Spinal cord (tissue), 10 donors: Measurements from ENCODE around the gene CDC42SE2. TPM values are rescaled to one million over a fixed set of nuclear protein-coding genes. Genes with fewer than 3 reads are reported as not detected.
"Not testable (repeated sequence)": the region's sequence is repeated elsewhere in the genome, so short reads cannot be mapped to it uniquely, and the experiment has no call there.

Experiments used
- DNase-seq, 6 donors: peaks; one replicate each; pipeline versions ENCODE4 v3.0.0 to v3.0.0-alpha.2; 2013 to 2015; ENCODE audit warnings: low spot score in 6 of 6, low read depth in 4 of 6
- H3K27ac ChIP-seq: one replicate; pipeline ENCODE4 v1.5.1; 2013; ENCODE audit warnings: low read depth, low read length, control low read depth
- H3K27me3 ChIP-seq: one replicate; pipeline ENCODE4 v1.6.1; 2013; ENCODE audit warnings: low read length; ENCODE audit not compliant: control insufficient read depth, insufficient read depth
- H3K36me3 ChIP-seq: one replicate; pipeline ENCODE4 v1.6.1; 2013; ENCODE audit warnings: low read length; ENCODE audit not compliant: control insufficient read depth, insufficient read depth
- H3K4me1 ChIP-seq: one replicate; pipeline ENCODE4 v1.6.1; 2013; ENCODE audit warnings: low read length; ENCODE audit not compliant: control insufficient read depth, insufficient read depth
- H3K4me3 ChIP-seq: one replicate; pipeline ENCODE4 v1.5.1; 2013; ENCODE audit warnings: low read depth, low read length, control low read depth
- H3K9me3 ChIP-seq: one replicate; pipeline ENCODE4 v1.6.1; 2013; ENCODE audit warnings: low read length; ENCODE audit not compliant: control insufficient read depth, insufficient read depth
- WGBS: methylation state at CpG from one replicate; pipeline ENCODE4 v1.1.5; 2013; ENCODE audit warnings: missing lambda C conversion rate; ENCODE audit not compliant: insufficient coverage; 5-methylcytosine and 5-hydroxymethylcytosine counted together
- polyA plus RNA-seq, 2 donors: library from polyadenylated mRNA; unstranded; fragments of 120-200 nt; gene quantifications; one replicate each; pipeline ENCODE4 v1.2.1, GENCODE V29; 2013; ENCODE audit not compliant: insufficient read length in 2 of 2
- total RNA-seq, 2 donors: library from RNA; depleted of rRNA in 1 of 2; stranded (reverse); fragments of 120-200 nt in 1 of 2; fragments of >200 nt in 1 of 2; gene quantifications; one replicate each; pipeline versions ENCODE4 v1.2.3 to v1.2.4, GENCODE V29; 2013 to 2014
- donor health status: healthy.

Gene CDC42SE2
- total and polyA plus RNA-seq, 4 donors, result 35.1 to 89.5 (median 52.9) TPM

GRCh38 chr5:131324303-131324702 lies 60.5 kb downstream of the CDC42SE2 start:
- WGBS, result no CpG with 5 or more reads among the region's 1 CpG
- no peaks in the 10 kb centered on the region for H3K27me3 ChIP-seq
- peak; percentile 47 to 89 (median 60) for DNase-seq
- H3K36me3 ChIP-seq, result no peaks in the 10 kb centered on the region
- H3K27ac ChIP-seq, result peak overlapping the region; percentile 31
- peaks cover 4% of the 10 kb centered on the region for H3K4me1 ChIP-seq
- H3K4me3 ChIP-seq, result no peak overlapping the region
- H3K9me3 ChIP-seq, result no peaks in the 10 kb centered on the region

DNA sequence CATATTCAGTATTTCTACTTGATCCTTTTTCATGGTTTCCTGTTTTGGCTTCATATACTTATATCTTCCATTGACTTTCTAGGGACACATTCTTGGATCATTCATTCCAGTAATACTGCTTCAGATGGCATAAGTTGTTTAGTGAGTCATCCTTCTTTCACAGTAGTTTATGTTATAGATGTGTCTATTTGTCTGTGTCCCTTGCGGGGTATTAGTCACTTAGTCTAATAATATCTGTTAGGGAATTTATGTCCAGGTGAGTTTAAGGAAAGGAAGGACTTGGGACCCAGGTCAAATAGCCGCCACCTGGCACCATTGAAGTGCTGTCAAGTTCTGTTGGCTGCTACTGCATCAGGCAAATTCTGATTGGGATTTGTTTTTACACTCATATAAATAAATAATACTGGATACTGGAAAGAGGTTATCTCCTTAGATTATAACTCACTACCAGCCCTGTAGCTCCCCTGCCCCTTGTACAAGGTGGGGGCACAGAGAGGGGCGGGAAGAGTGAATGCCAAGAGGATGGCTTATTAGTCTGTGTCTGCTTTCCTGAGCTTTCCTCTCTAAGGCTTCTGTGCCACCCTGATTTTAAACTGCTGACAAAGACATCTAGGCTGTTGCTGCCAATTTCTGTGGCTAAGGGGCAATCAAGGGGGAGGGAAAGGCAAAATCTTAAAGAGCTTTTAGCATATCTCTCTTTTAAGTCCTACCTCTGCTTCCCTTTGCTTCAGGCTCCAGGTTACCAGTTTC lies 64.9 kb downstream of the CDC42SE2 start:
- Histone ChIP-seq H3K27me3 (no peaks in the 10 kb centered on the region), H3K4me3 (no peak overlapping the region), H3K36me3 (no peaks in the 10 kb centered on the region), H3K27ac (no peak overlapping the region), H3K4me1 (peaks cover 4% of the 10 kb centered on the region), H3K9me3 (no peaks in the 10 kb centered on the region)
- no CpG with 5 or more reads among the region's 3 CpGs for WGBS
- DNase-seq, result peak in 1 of 6 donors; percentile 39

DNA sequence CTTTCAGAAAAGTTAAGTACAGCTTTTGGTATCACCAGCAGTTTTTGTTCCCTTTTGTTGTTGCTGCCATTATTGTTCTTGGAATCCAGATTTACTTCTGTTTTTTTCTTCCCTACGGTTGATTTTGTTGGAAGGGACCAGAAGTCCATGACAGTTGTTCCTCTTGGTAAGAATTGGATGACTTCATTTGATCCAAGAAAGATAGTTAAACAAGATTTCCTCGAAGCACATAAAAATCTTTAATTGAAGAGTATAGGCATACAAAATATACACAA lies 65.4 kb downstream of the CDC42SE2 start:
- Histone ChIP-seq H3K4me1 (peaks cover 4% of the 10 kb centered on the region), H3K9me3 (no peaks in the 10 kb centered on the region), H3K27me3 (no peaks in the 10 kb centered on the region), H3K27ac (no peak overlapping the region), H3K4me3 (no peak overlapping the region), H3K36me3 (no peaks in the 10 kb centered on the region)
- WGBS, result no CpG with 5 or more reads among the region's 2 CpGs
- no peak for DNase-seq

DNA sequence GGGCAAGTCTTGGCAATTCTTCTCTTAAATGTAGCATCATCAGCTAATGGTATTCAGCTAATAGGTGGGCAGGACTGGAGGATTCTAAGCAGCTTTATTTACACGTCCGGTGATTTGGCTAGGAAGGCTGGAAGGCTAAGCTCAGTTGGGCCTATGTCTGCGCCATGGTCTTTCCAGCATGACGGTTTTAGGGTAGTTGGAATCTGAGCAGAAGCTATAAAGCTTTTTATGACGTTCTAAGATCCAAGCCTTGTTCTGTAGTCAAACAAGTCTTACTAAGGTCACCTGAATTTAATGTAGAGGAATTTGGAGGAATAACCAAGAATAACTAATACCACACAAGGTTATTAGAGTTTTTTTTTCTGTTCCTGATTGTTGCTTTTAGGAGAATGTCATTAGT lies 66.2 kb downstream of the CDC42SE2 start:
- Histone ChIP-seq H3K27me3 (no peaks in the 10 kb centered on the region), H3K27ac (no peak overlapping the region), H3K4me3 (no peak overlapping the region), H3K36me3 (no peaks in the 10 kb centered on the region), H3K9me3 (no peaks in the 10 kb centered on the region), H3K4me1 (peaks cover 4% of the 10 kb centered on the region)
- WGBS, result 100% methylated on average over 2 of the region's 5 CpGs
- DNase-seq, result no peak

DNA sequence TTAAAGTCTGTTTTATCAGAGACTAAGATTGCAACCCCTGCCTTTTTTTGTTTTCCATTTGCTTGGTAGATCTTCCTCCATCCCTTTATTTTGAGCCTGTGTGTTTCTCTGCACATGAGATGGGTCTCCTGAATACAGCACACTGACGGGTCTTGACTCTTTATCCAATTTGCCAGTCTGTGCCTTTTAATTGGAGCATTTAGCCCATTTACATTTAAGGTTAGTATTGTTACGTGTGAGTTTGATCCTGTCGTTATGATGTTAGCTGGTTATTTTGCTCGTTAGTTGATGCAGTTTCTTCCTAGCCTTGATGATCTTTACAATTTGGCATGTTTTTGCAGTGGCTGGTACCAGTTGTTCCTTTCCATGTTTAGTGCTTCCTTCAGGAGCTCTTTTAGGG lies 71.9 kb downstream of the CDC42SE2 start:
- no CpG with 5 or more reads among the region's 4 CpGs for WGBS

DNA sequence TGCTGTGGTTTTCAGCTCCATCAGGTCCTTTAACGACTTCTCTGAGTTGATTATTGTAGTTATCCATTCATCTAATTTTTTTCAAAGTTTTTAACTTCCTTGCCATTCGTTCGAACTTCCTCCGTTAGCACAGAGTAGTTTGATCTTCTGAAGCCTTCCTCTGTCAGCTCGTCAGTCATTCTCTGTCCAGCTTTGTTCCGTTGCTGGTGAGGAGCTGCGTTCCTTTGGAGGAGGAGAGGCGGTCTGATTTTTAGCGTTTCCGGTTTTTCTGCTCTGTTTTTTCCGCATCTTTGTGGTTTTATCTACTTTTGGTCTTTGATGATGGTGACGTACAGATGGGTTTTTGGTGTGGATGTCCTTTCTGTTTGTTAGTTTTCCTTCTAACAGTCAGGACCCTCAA lies 72.9 kb downstream of the CDC42SE2 start:
- WGBS, result 93% methylated on average over 3 of the region's 12 CpGs
- H3K36me3 ChIP-seq, H3K4me3 ChIP-seq, H3K27me3 ChIP-seq, H3K27ac ChIP-seq, H3K9me3 ChIP-seq, H3K4me1 ChIP-seq, DNase-seq: not testable (repeated sequence)

More for the DNA sequence above, 71.9 kb downstream of the CDC42SE2 start:
- H3K4me3 ChIP-seq, DNase-seq, H3K4me1 ChIP-seq, H3K27ac ChIP-seq, H3K27me3 ChIP-seq, H3K36me3 ChIP-seq, H3K9me3 ChIP-seq: not testable (repeated sequence)

GRCh38 chr5:131337240-131338050 lies 73.6 kb downstream of the CDC42SE2 start:
- WGBS, result 99% methylated on average over 20 of the region's 27 CpGs
- not testable (repeated sequence) for H3K4me1 ChIP-seq, H3K9me3 ChIP-seq, DNase-seq, H3K27me3 ChIP-seq, H3K4me3 ChIP-seq, H3K36me3 ChIP-seq, H3K27ac ChIP-seq

GRCh38 chr5:131338051-131338453 lies 74.2 kb downstream of the CDC42SE2 start:
- Histone ChIP-seq H3K9me3 (peaks cover 2% of the 10 kb centered on the region), H3K36me3 (no peaks in the 10 kb centered on the region), H3K27ac (no peak overlapping the region), H3K4me3 (no peak overlapping the region), H3K27me3 (no peaks in the 10 kb centered on the region), H3K4me1 (no peaks in the 10 kb centered on the region)
- DNase-seq, result no peak
- 100% methylated on average over 1 of the region's 4 CpGs for WGBS

- H3K9me3 ChIP-seq, result not testable (repeated sequence)
These were observed 80.4 kb downstream of the CDC42SE2 start for GRCh38 chr5:131344288-131344687.

DNA sequence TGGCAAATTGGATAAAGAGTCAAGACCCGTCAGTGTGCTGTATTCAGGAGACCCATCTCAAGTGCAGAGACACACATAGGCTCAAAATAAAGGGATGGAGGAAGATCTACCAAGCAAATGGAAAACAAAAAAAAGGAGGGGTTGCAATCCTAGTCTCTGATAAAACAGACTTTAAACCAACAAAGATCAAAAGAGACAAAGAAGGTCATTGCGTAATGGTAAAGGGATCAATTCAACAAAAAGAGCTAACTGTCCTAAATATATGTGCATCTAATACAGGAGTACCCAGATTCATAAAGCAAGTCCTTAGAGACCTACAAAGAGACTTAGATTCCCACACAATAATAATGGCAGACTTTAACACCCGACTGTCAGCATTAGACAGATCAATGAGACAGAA lies 82.4 kb downstream of the CDC42SE2 start:
- not testable (repeated sequence) for H3K9me3 ChIP-seq, H3K27me3 ChIP-seq, H3K4me1 ChIP-seq, DNase-seq, H3K4me3 ChIP-seq, H3K36me3 ChIP-seq, H3K27ac ChIP-seq
- WGBS, result no CpG with 5 or more reads among the region's 3 CpGs

More at GRCh38 chr5:131344288-131344687, 80.4 kb downstream of the CDC42SE2 start:
- H3K36me3 ChIP-seq, H3K27ac ChIP-seq, DNase-seq, H3K27me3 ChIP-seq, H3K4me3 ChIP-seq, H3K4me1 ChIP-seq: not testable (repeated sequence)
- 96% methylated on average over 7 of the region's 9 CpGs for WGBS
